HG02938 (cell line): ENCODE data around the gene COQ9.
"Not testable (repeated sequence)": the region's sequence is repeated elsewhere in the genome, so short reads cannot be mapped to it uniquely, and the experiment has no call there.

Experiments used
- ATAC-seq: cut with Tn5 transposase; IDR thresholded peaks from one replicate; pipeline ENCODE4 v1.9.1; 2021; ENCODE audit warnings: mild to moderate bottlenecking, moderate library complexity; ENCODE audit not compliant: unreplicated experiment

Gene COQ9

GRCh38 chr16:57484515-57485005, 37.3 kb downstream of the COQ9 start:
- no peak for ATAC-seq

GRCh38 chr16:57485091-57485915, 38.0 kb downstream of the COQ9 start:
- no peak for ATAC-seq

- peak; percentile 62 for ATAC-seq
These were observed 38.9 kb downstream of the COQ9 start, which contains the start of gene DOK4 for GRCh38 chr16:57485916-57486857. TSS of gene DOK4 (minus strand) at chr16:57486493. CDS start at chr16:57479507, 6,986 bp downstream.

GRCh38 chr16:57486858-57487834, 39.9 kb downstream of the COQ9 start:
- no peak for ATAC-seq

- ATAC-seq, result no peak
These were observed 42.0 kb downstream of the COQ9 start for GRCh38 chr16:57489229-57489628.

GRCh38 chr16:57493767-57494166, 46.5 kb downstream of the COQ9 start:
- no peak for ATAC-seq

GRCh38 chr16:57497121-57497520, 49.8 kb downstream of the COQ9 start:
- ATAC-seq, result no peak

GRCh38 chr16:57498031-57498430, 50.8 kb downstream of the COQ9 start:
- no peak for ATAC-seq

- not testable (repeated sequence) for ATAC-seq
These were observed 52.7 kb downstream of the COQ9 start for GRCh38 chr16:57499941-57500340.

GRCh38 chr16:57500578-57501111, 53.4 kb downstream of the COQ9 start:
- ATAC-seq, result no peak

- no peak for ATAC-seq
These were observed 54.2 kb downstream of the COQ9 start for GRCh38 chr16:57501492-57501891.

- no peak for ATAC-seq
These were observed 54.9 kb downstream of the COQ9 start for GRCh38 chr16:57502048-57502775.

- ATAC-seq, result no peak
These were observed 56.1 kb downstream of the COQ9 start for GRCh38 chr16:57503366-57503765.

- ATAC-seq, result no peak
These were observed 56.7 kb downstream of the COQ9 start for GRCh38 chr16:57504001-57504400.

- ATAC-seq, result no peak
These were observed 57.2 kb downstream of the COQ9 start for GRCh38 chr16:57504491-57504890.

- ATAC-seq, result no peak
These were observed 57.9 kb downstream of the COQ9 start for GRCh38 chr16:57505169-57505568.

GRCh38 chr16:57507136-57508034, 60.1 kb downstream of the COQ9 start:
- no peak for ATAC-seq

GRCh38 chr16:57508035-57508425, 60.8 kb downstream of the COQ9 start:
- no peak for ATAC-seq
